ENCODE data around the gene ROPN1. TPM values are rescaled to one million over a fixed set of nuclear protein-coding genes. Genes with fewer than 3 reads are reported as not detected.

The ROPN1 gene
- total and polyA plus RNA-seq, 2 of the 4 experiments (the other 2 are of a cell fraction), result 0.03 to 0.18 TPM

DNA sequence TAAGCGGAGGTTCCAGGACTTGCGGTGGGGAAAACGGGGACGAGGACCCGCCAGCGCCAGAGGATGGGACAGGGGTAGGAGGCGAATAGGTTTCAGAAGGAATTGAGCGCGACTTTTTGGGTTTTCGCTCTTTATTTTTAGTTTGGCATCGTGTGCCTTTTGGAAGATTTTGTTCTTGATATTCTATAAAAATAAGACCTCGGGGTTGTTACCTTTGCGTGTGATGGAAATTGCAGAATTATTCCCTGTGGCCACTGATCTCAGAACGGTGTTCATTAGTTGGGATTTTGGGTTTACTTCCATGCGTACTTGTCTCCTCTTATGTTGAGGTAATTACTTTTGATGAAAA is 30.4 kb downstream of the ROPN1 start:
- DNase-seq, result no peak
- Histone ChIP-seq H3K27me3 (ENCODE audit: control insufficient read depth, insufficient read depth, low read length) (0 out of 2 replicates have a peak, but pooled peaks cover 4% of the 10 kb centered on the region), H2BK15ac (ENCODE audit: low read depth, low read length) (0 out of 3 replicates have a peak overlapping the region, but pooled peaks have one; percentile 20), H2BK20ac (ENCODE audit: low read depth, low read length) (peak overlapping the region; percentile 58; the same call in 1 of the 2 replicates), H4K5ac (ENCODE audit: low read depth, low read length) (no peak overlapping the region), H3K9me3 (ENCODE audit: control insufficient read depth, insufficient read depth, low read length) (no peaks in the 10 kb centered on the region), H2AFZ (replicated peaks; ENCODE audit: low read length, poor library complexity) (peak overlapping the region; percentile 85), H4K8ac (ENCODE audit: low read depth in 2 of 2, low read length in 2 of 2) (peak overlapping the region in 1 of 2 experiments; percentile 87; a peak in 3 of 4 replicates), H4K20me1 (ENCODE audit: insufficient read depth, low read length) (no peaks in the 10 kb centered on the region), H2AK5ac (ENCODE audit: low read depth, low read length) (no peak overlapping the region), H3K4me1 (ENCODE audit: control insufficient read depth, insufficient read depth, low read length) (no peaks in the 10 kb centered on the region), H3K9ac (ENCODE audit: low read depth, low read length) (peak overlapping the region; percentile 38; the same call in 1 of the 2 replicates), H3K23ac (ENCODE audit: low read depth, low read length) (peak overlapping the region; percentile 72), H3K4me2 (ENCODE audit: low read depth, low read length) (peak overlapping the region; percentile 72), H3K56ac (ENCODE audit: extremely low read depth, insufficient read depth, low read length) (peak overlapping the region; percentile 56; the same call in 1 of the 2 replicates), H3K14ac (replicated peaks; ENCODE audit: low read depth, low read length) (peak overlapping the region; percentile 72; the same call in 1 of the 2 replicates), H3K9me1 (ENCODE audit: insufficient read depth, low read length) (no peaks in the 10 kb centered on the region), H3K18ac (ENCODE audit: low read depth, low read length) (no peak overlapping the region), H2AK9ac (replicated peaks; ENCODE audit: low read depth, low read length, poor library complexity) (no peak overlapping the region), H2BK5ac (ENCODE audit: low read depth, low read length, poor library complexity, severe bottlenecking) (no peak overlapping the region), H2BK120ac (ENCODE audit: low read depth, low read length) (peak overlapping the region; percentile 81; the same call in 1 of the 2 replicates), H3K27ac (ENCODE audit: insufficient read depth, low read length) (no peak overlapping the region), H3K79me1 (ENCODE audit: low read depth in 1 of 2, low read length in 2 of 2) (peaks cover 11 to 17% of the 10 kb centered on the region in 2 experiments), H4K91ac (ENCODE audit: insufficient read depth, low read depth, low read length) (no peak overlapping the region), H3K4me3 (ENCODE audit: insufficient read depth, low read depth, low read length) (peak overlapping the region; percentile 85), H3K4ac (ENCODE audit: low read depth, low read length) (0 out of 2 replicates have a peak overlapping the region, but pooled peaks have one; percentile 41), H3K36me3 (ENCODE audit: control insufficient read depth, insufficient read depth, low read length) (no peaks in the 10 kb centered on the region)
- WGBS, 2 experiments (ENCODE audit: extremely low coverage in 2 of 2, insufficient read length in 1 of 2), result no CpG with 5 or more reads among the region's 15 CpGs
- CTCF ChIA-PET, result no interaction called here
- BruUV-seq (replicated peaks), result no TSS peak
- dilution Hi-C loops (cut with HindIII; ENCODE audit: low sequenced_read_pairs, unreplicated experiment), result no loop called here
- POLR2A ChIA-PET (ENCODE audit: unreplicated experiment), result no interaction called here
- intact Hi-C loops (cut with micrococcal nuclease), result no loop called here
- TF ChIP-seq CEBPB (IDR thresholded peaks at IDR 0.05; ENCODE audit: low read depth, low read length), result no peak
- TF ChIP-seq, protein P1, sequence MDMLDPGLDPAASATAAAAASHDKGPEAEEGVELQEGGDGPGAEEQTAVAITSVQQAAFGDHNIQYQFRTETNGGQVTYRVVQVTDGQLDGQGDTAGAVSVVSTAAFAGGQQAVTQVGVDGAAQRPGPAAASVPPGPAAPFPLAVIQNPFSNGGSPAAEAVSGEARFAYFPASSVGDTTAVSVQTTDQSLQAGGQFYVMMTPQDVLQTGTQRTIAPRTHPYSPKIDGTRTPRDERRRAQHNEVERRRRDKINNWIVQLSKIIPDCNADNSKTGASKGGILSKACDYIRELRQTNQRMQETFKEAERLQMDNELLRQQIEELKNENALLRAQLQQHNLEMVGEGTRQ (IDR thresholded peaks at IDR 0.05; ENCODE audit: low read depth, low read length), result no peak
- TF ChIP-seq SMC3 (IDR thresholded peaks at IDR 0.05; ENCODE audit: low read depth, low read length), result no peak
- TF ChIP-seq MAFK (IDR thresholded peaks at IDR 0.05; ENCODE audit: low read depth, low read length), result no peak
- no peak for TF ChIP-seq RFX5 (IDR thresholded peaks at IDR 0.05; ENCODE audit: low read depth, low read length)
- TF ChIP-seq POLR2A (IDR thresholded peaks at IDR 0.05; ENCODE audit: low read depth, low read length), result no peak
- no peak for TF ChIP-seq RCOR1 (IDR thresholded peaks at IDR 0.05; ENCODE audit: insufficient replicate concordance, low read length)
- in situ Hi-C loops (cut with MboI; ENCODE audit: low sequenced_read_pairs), result no loop called here
- 0 out of 2 replicates have a peak, but pooled peaks have one; percentile 1 for ATAC-seq (ENCODE audit: low read depth)

All from IMR-90 (cell line).